Hepatocyte (in vitro differentiated cells): ENCODE data around the gene IMPDH2. TPM values are rescaled to one million over a fixed set of nuclear protein-coding genes. Genes with fewer than 3 reads are reported as not detected.

Experiments
- DNase-seq: peaks from one replicate; pipeline ENCODE4 v3.0.0-alpha.2; 2016; ENCODE audit warnings: low spot score
- H2AFZ ChIP-seq: fragments of 200-600 bp; sonication (generic); 2 replicates; pipeline ENCODE4 v1.6.0; 2016; ENCODE audit warnings: antibody characterized with exemption, mild to moderate bottlenecking
- H3K27ac ChIP-seq: fragments of 200-600 bp; sonication (generic); 2 replicates; pipeline ENCODE4 v1.5.1; 2016; ENCODE audit warnings: mild to moderate bottlenecking
- H3K27me3 ChIP-seq: fragments of 200-600 bp; sonication (generic); 2 replicates; pipeline ENCODE4 v1.6.1; 2016
- H3K36me3 ChIP-seq: fragments of 200-600 bp; sonication (generic); replicated peaks from 2 replicates; pipeline ENCODE4 v1.5.1; 2016; ENCODE audit warnings: low read depth; ENCODE audit not compliant: insufficient read depth
- H3K4me1 ChIP-seq: fragments of 200-600 bp; sonication (generic); 2 replicates; pipeline ENCODE4 v1.5.1; 2016; ENCODE audit warnings: mild to moderate bottlenecking, moderate library complexity; ENCODE audit not compliant: insufficient read depth
- H3K4me2 ChIP-seq: fragments of 200-600 bp; sonication (generic); 2 replicates; pipeline ENCODE4 v1.6.0; 2016
- H3K4me3 ChIP-seq: fragments of 200-600 bp; sonication (generic); 2 replicates; pipeline ENCODE4 v1.5.1; 2016; ENCODE audit warnings: mild to moderate bottlenecking
- H3K79me2 ChIP-seq: fragments of 200-600 bp; sonication (generic); 2 replicates; pipeline ENCODE4 v1.6.0; 2017; ENCODE audit warnings: mild to moderate bottlenecking
- H3K9me2 ChIP-seq: fragments of 200-600 bp; sonication (generic); replicated peaks from 2 replicates; pipeline ENCODE4 v1.6.0; 2017; ENCODE audit warnings: mild to moderate bottlenecking; ENCODE audit not compliant: insufficient read depth
- H3K9me3 ChIP-seq: fragments of 200-600 bp; sonication (generic); 2 replicates; pipeline ENCODE4 v1.5.1; 2016; ENCODE audit warnings: low read depth, mild to moderate bottlenecking
- H4K20me1 ChIP-seq: fragments of 200-600 bp; sonication (generic); 2 replicates; pipeline ENCODE4 v1.6.0; 2016; ENCODE audit warnings: mild to moderate bottlenecking; ENCODE audit not compliant: insufficient read depth, poor library complexity, severe bottlenecking
- EZH2 ChIP-seq: fragments of 200-600 bp; sonication (generic); IDR thresholded peaks from 2 replicates; pipeline ENCODE4 v1.6.1; 2016; ENCODE audit warnings: antibody characterized with exemption, mild to moderate bottlenecking, borderline replicate concordance
- EZH2phosphoT487 ChIP-seq: fragments of 200-600 bp; sonication (generic); IDR thresholded peaks from one replicate; pipeline ENCODE4 v1.6.1; 2018; ENCODE audit warnings: antibody characterized with exemption, mild to moderate bottlenecking, low read depth, moderate library complexity; ENCODE audit not compliant: unreplicated experiment, severe bottlenecking
- WGBS: methylation state at CpG from one replicate; pipeline ENCODE4 v1.1.6; 2016; ENCODE audit warnings: low lambda C conversion rate; ENCODE audit errors: missing lambda C conversion rate; 5-methylcytosine and 5-hydroxymethylcytosine counted together
- microRNA counts: library from miRNA; unstranded; fragments of <30 nt; microRNA quantifications from one replicate; lab custom pipeline; 2017
- microRNA-seq: library from miRNA; unstranded; fragments of <30 nt; microRNA quantifications from one replicate; pipeline ENCODE4, GENCODE V29; 2017
- polyA plus RNA-seq: library from polyadenylated mRNA; unstranded; fragments of >200 nt; fragmentation: Nextera tagmentation; extraction: Ambion mirVana; gene quantifications from 2 replicates; pipeline ENCODE4 v1.2.1, GENCODE V29; 2016
- small RNA-seq: library from RNA; depleted of rRNA; stranded (forward); fragments of <200 nt; gene quantifications from one replicate; pipeline ENCODE3, GENCODE V24; 2014
- total RNA-seq: library from RNA; depleted of rRNA; stranded (reverse); fragments of >200 nt; gene quantifications from 2 replicates; pipeline ENCODE4 v1.2.3, GENCODE V29; 2014
- TF ChIP-seq, protein P1 (sequence below): fragments of 200-600 bp; sonication (generic); IDR thresholded peaks from 2 replicates; pipeline ENCODE4 v1.5.1; 2016; ENCODE audit warnings: antibody characterized with exemption, mild to moderate bottlenecking; ENCODE audit not compliant: poor library complexity

The IMPDH2 gene
- total and polyA plus RNA-seq, 2 experiments from 2014 or later = 115 to 180 TPM

DNA sequence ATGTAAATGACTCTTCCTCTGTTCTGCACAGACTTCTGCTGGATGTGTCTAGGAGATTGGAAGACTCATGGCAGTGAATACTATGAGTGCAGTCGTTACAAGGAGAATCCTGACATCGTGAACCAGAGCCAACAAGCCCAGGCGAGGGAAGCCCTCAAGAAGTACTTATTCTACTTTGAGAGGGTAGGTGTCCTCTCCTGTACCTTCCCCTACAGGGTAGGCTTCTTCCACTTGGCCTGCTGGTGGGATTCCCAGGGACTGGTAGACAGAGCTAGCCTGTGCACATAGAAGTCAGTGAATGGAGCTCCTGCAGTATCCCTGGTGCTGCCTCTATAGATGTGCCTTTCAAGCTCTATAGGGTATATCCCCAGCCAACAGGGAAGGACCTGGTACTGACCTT lies 49.7 kb downstream of the IMPDH2 start:
- no peak overlapping the region for H3K27ac ChIP-seq
- no peaks in the 10 kb centered on the region for H3K9me3 ChIP-seq
- no peak for DNase-seq
- no peaks in the 10 kb centered on the region for H4K20me1 ChIP-seq
- H3K9me2 ChIP-seq = no peaks in the 10 kb centered on the region
- 93% methylated on average over 3 of the region's 3 CpGs for WGBS
- no peak overlapping the region for H3K4me3 ChIP-seq
- H3K4me1 ChIP-seq = no peaks in the 10 kb centered on the region
- no peaks in the 10 kb centered on the region for H3K36me3 ChIP-seq
- no peaks in the 10 kb centered on the region for H3K79me2 ChIP-seq
- no peak for TF ChIP-seq EZH2
- TF ChIP-seq, protein P1, sequence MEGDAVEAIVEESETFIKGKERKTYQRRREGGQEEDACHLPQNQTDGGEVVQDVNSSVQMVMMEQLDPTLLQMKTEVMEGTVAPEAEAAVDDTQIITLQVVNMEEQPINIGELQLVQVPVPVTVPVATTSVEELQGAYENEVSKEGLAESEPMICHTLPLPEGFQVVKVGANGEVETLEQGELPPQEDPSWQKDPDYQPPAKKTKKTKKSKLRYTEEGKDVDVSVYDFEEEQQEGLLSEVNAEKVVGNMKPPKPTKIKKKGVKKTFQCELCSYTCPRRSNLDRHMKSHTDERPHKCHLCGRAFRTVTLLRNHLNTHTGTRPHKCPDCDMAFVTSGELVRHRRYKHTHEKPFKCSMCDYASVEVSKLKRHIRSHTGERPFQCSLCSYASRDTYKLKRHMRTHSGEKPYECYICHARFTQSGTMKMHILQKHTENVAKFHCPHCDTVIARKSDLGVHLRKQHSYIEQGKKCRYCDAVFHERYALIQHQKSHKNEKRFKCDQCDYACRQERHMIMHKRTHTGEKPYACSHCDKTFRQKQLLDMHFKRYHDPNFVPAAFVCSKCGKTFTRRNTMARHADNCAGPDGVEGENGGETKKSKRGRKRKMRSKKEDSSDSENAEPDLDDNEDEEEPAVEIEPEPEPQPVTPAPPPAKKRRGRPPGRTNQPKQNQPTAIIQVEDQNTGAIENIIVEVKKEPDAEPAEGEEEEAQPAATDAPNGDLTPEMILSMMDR = no peak
- TF ChIP-seq EZH2phosphoT487 = no peak
- no peaks in the 10 kb centered on the region for H3K27me3 ChIP-seq
- H3K4me2 ChIP-seq = no peak overlapping the region
- H2AFZ ChIP-seq = no peak overlapping the region

MicroRNAs encoded within 50 kb of the gene (microRNA counts, 767-probe panel; counts per million panel counts)
- microRNA hsa-miR-191-5p (lab: Ali Mortazavi, UCI) (11,199 counts per million, percentile 90 among the panel's probes with 10 or more counts), microRNA hsa-miR-425-5p (lab: Ali Mortazavi, UCI) (995 counts per million, percentile 2 among the panel's probes with 10 or more counts)

Small RNA genes lying within 50 kb of the gene (microRNA-seq; reads per million reads assigned to microRNA genes)
- 28,037 reads per million, percentile 98 among the genes with 10 or more reads in this experiment for gene MIR191
- 5,357 reads per million, percentile 91 among the genes with 10 or more reads in this experiment for gene MIR425

Small RNA genes lying within 50 kb of the gene (small RNA-seq; reads per million reads assigned to genes)
- gene MIR191 (7,213 reads per million, percentile 100 among the genes with 10 or more reads in this experiment), gene MIR425 (140 reads per million, percentile 98 among the genes with 10 or more reads in this experiment)

Other genes starting within 250 kb of the IMPDH2 start
- 29.7 and 33.9 TPM in 2 replicates for gene PRKAR2A, start 181.5 kb downstream of the IMPDH2 start, total RNA-seq
- 9.0 and 10.8 TPM in 2 replicates for gene PRKAR2A, start 181.5 kb downstream of the IMPDH2 start, polyA plus RNA-seq
- gene SLC25A20, start 130.5 kb downstream of the IMPDH2 start, total RNA-seq = 59.1 and 61.3 TPM in 2 replicates
- gene SLC25A20, start 130.5 kb downstream of the IMPDH2 start, polyA plus RNA-seq = 38.0 and 46.0 TPM in 2 replicates
- 58.7 and 60.9 TPM in 2 replicates for gene ARIH2, start 110.6 kb downstream of the IMPDH2 start, total RNA-seq
- gene ARIH2, start 110.6 kb downstream of the IMPDH2 start, polyA plus RNA-seq = 41.7 and 45.3 TPM in 2 replicates
- 39.4 and 42.5 TPM in 2 replicates for gene P4HTM, start 39.2 kb downstream of the IMPDH2 start, total RNA-seq
- 84.0 and 85.3 TPM in 2 replicates for gene P4HTM, start 39.2 kb downstream of the IMPDH2 start, polyA plus RNA-seq
- 124 and 157 TPM in 2 replicates for gene WDR6, start 22.0 kb downstream of the IMPDH2 start, total RNA-seq
- 190 and 215 TPM in 2 replicates for gene WDR6, start 22.0 kb downstream of the IMPDH2 start, polyA plus RNA-seq
- gene DALRD3, start 10.8 kb downstream of the IMPDH2 start, total RNA-seq = 25.0 and 29.3 TPM in 2 replicates
- 27.0 and 40.6 TPM in 2 replicates for gene DALRD3, start 10.8 kb downstream of the IMPDH2 start, polyA plus RNA-seq
- gene NDUFAF3, start 7.3 kb downstream of the IMPDH2 start, total RNA-seq = 58.7 and 70.7 TPM in 2 replicates
- gene NDUFAF3, start 7.3 kb downstream of the IMPDH2 start, polyA plus RNA-seq = 140 and 173 TPM in 2 replicates
- 57.7 and 79.9 TPM in 2 replicates for gene QRICH1, start 64.7 kb upstream of the IMPDH2 start, total RNA-seq
- gene QRICH1, start 64.7 kb upstream of the IMPDH2 start, polyA plus RNA-seq = 38.2 and 42.6 TPM in 2 replicates
- gene QARS1, start 75.4 kb upstream of the IMPDH2 start, total RNA-seq = 206 and 232 TPM in 2 replicates
- 104 and 112 TPM in 2 replicates for gene QARS1, start 75.4 kb upstream of the IMPDH2 start, polyA plus RNA-seq
- gene USP19, start 91.4 kb upstream of the IMPDH2 start, total RNA-seq = 44.2 and 44.6 TPM in 2 replicates
- 31.4 and 32.7 TPM in 2 replicates for gene USP19, start 91.4 kb upstream of the IMPDH2 start, polyA plus RNA-seq
- gene LAMB2, start 103.7 kb upstream of the IMPDH2 start, total RNA-seq = 343 and 396 TPM in 2 replicates
- 437 and 474 TPM in 2 replicates for gene LAMB2, start 103.7 kb upstream of the IMPDH2 start, polyA plus RNA-seq
- 36.5 and 40.9 TPM in 2 replicates for gene CCDC71, start 136.9 kb upstream of the IMPDH2 start, total RNA-seq
- 0.09 and 0.60 TPM in 2 replicates for gene CCDC71, start 136.9 kb upstream of the IMPDH2 start, polyA plus RNA-seq
- gene KLHDC8B, start 142.2 kb upstream of the IMPDH2 start, total RNA-seq = 54.6 and 72.0 TPM in 2 replicates
- gene KLHDC8B, start 142.2 kb upstream of the IMPDH2 start, polyA plus RNA-seq = 86.4 and 97.1 TPM in 2 replicates
- gene C3orf62, start 247.8 kb upstream of the IMPDH2 start, total RNA-seq = 1.8 and 4.5 TPM in 2 replicates
- gene C3orf62, start 247.8 kb upstream of the IMPDH2 start, polyA plus RNA-seq = 2.8 and 3.3 TPM in 2 replicates